GM21737 (cell line): ENCODE measurements around the gene ASAP2.

Experiments
- ATAC-seq: cut with Tn5 transposase; IDR thresholded peaks from one replicate; pipeline ENCODE4 v1.9.1; 2021; ENCODE audit warnings: mild to moderate bottlenecking, moderate library complexity; ENCODE audit not compliant: unreplicated experiment

The ASAP2 gene

GRCh38 chr2:9179572-9180201 lies 26.9 kb upstream of the ASAP2 start:
- no peak for ATAC-seq

GRCh38 chr2:9184361-9184760 lies 22.3 kb upstream of the ASAP2 start:
- ATAC-seq, result no peak

GRCh38 chr2:9187620-9188214 lies 18.9 kb upstream of the ASAP2 start:
- ATAC-seq, result no peak

- no peak for ATAC-seq
Measured at GRCh38 chr2:9188823-9189222, 17.8 kb upstream of the ASAP2 start.

- no peak for ATAC-seq
Measured at GRCh38 chr2:9189901-9190300, 16.7 kb upstream of the ASAP2 start.

- ATAC-seq, result no peak
Measured at GRCh38 chr2:9191041-9191481, 15.6 kb upstream of the ASAP2 start.

GRCh38 chr2:9192712-9193111 lies 13.9 kb upstream of the ASAP2 start:
- ATAC-seq, result no peak

- no peak for ATAC-seq
Measured at GRCh38 chr2:9194352-9194751, 12.3 kb upstream of the ASAP2 start.

- no peak for ATAC-seq
Measured at GRCh38 chr2:9196637-9197036, 10.0 kb upstream of the ASAP2 start.

GRCh38 chr2:9197916-9198315 lies 8.7 kb upstream of the ASAP2 start:
- ATAC-seq, result no peak

GRCh38 chr2:9199716-9200632 lies 6.6 kb upstream of the ASAP2 start:
- no peak for ATAC-seq

- ATAC-seq, result no peak
Measured at GRCh38 chr2:9200633-9201015, 6.0 kb upstream of the ASAP2 start.

- ATAC-seq, result no peak
Measured at GRCh38 chr2:9201185-9201891, 5.3 kb upstream of the ASAP2 start.

- ATAC-seq, result no peak
Measured at GRCh38 chr2:9203006-9203405, 3.6 kb upstream of the ASAP2 start.

- ATAC-seq, result no peak
Measured at GRCh38 chr2:9203876-9204275, 2.7 kb upstream of the ASAP2 start.

- ATAC-seq, result no peak
Measured at GRCh38 chr2:9204939-9205338, 1.7 kb upstream of the ASAP2 start.

GRCh38 chr2:9205486-9205885 lies 1.1 kb upstream of the ASAP2 start:
- ATAC-seq, result no peak

GRCh38 chr2:9206991-9207640 lies 504 bp downstream of the ASAP2 start:
- ATAC-seq, result peak; percentile 27

GRCh38 chr2:9207641-9208311 lies 1.2 kb downstream of the ASAP2 start:
- ATAC-seq, result no peak

GRCh38 chr2:9208875-9209274 lies 2.3 kb downstream of the ASAP2 start:
- ATAC-seq, result no peak
